GM19468 (cell line): ENCODE data around the gene A2ML1.
"Not testable (repeated sequence)": the region's sequence is repeated elsewhere in the genome, so short reads cannot be mapped to it uniquely, and the experiment has no call there.

ENCODE experiments used
- ATAC-seq: cut with Tn5 transposase; IDR thresholded peaks from one replicate; pipeline ENCODE4 v1.9.1; 2021; ENCODE audit warnings: mild to moderate bottlenecking, moderate library complexity, moderate number of reproducible peaks; ENCODE audit not compliant: unreplicated experiment; ENCODE audit errors: extremely low read depth

Gene A2ML1

GRCh38 chr12:8816448-8817050 is 5.9 kb upstream of the A2ML1 start:
- ATAC-seq = no peak

- no peak for ATAC-seq
Observed at GRCh38 chr12:8817856-8818255, 4.6 kb upstream of the A2ML1 start.

- no peak for ATAC-seq
Observed at GRCh38 chr12:8818526-8818925, 3.9 kb upstream of the A2ML1 start.

GRCh38 chr12:8819666-8819980 is 2.8 kb upstream of the A2ML1 start:
- ATAC-seq = no peak

GRCh38 chr12:8820676-8821407 is 1.6 kb upstream of the A2ML1 start:
- not testable (repeated sequence) for ATAC-seq

- ATAC-seq = no peak
Observed at GRCh38 chr12:8821591-8821990, 830 bp upstream of the A2ML1 start.

- no peak for ATAC-seq
Observed at GRCh38 chr12:8823565-8824300, 1.3 kb downstream of the A2ML1 start.

- no peak for ATAC-seq
Observed at GRCh38 chr12:8827551-8828256, 5.3 kb downstream of the A2ML1 start.

GRCh38 chr12:8828257-8829124 is 6.1 kb downstream of the A2ML1 start:
- no peak for ATAC-seq

GRCh38 chr12:8829125-8829518 is 6.7 kb downstream of the A2ML1 start:
- ATAC-seq = no peak

GRCh38 chr12:8829621-8830020 is 7.2 kb downstream of the A2ML1 start:
- no peak for ATAC-seq

GRCh38 chr12:8831116-8831515 is 8.7 kb downstream of the A2ML1 start:
- no peak for ATAC-seq

- no peak for ATAC-seq
Observed at GRCh38 chr12:8832500-8832899, 10.1 kb downstream of the A2ML1 start.

GRCh38 chr12:8834230-8834629 is 11.8 kb downstream of the A2ML1 start:
- no peak for ATAC-seq

- no peak for ATAC-seq
Observed at GRCh38 chr12:8837291-8837690, 14.9 kb downstream of the A2ML1 start.

GRCh38 chr12:8840321-8840720 is 17.9 kb downstream of the A2ML1 start:
- ATAC-seq = no peak

GRCh38 chr12:8840938-8841633 is 18.7 kb downstream of the A2ML1 start:
- no peak for ATAC-seq

GRCh38 chr12:8841778-8842177 is 19.4 kb downstream of the A2ML1 start:
- no peak for ATAC-seq

GRCh38 chr12:8844665-8845064 is 22.2 kb downstream of the A2ML1 start:
- ATAC-seq = no peak
